HG03442 (cell line): ENCODE results near the gene RNASE2.
"Not testable (repeated sequence)": the region's sequence is repeated elsewhere in the genome, so short reads cannot be mapped to it uniquely, and the experiment has no call there.

Experiments
- ATAC-seq: cut with Tn5 transposase; IDR thresholded peaks from one replicate; pipeline ENCODE4 v1.9.1; 2021; ENCODE audit warnings: mild to moderate bottlenecking, moderate library complexity; ENCODE audit not compliant: unreplicated experiment

Gene RNASE2

DNA sequence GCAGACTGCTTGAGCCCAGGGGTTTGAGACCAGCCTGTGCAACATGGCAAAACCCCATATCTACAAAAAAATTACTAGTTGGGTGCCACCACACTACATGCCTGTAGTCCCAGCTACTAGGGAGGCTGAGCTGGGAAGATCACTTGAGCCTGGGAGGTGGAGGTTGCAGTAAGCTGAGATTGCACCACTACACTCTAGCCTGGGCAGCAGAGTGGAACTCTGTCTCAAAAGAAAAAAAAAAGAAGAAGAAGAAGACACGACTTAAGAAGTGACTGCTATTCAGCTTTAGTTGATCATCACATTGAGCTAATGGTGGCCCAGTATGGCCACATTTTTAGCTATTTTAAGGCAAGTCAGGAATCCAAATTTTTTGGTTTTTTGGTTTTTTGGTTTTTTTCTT, 25.6 kb downstream of the RNASE2 start:
- ATAC-seq = no peak

DNA sequence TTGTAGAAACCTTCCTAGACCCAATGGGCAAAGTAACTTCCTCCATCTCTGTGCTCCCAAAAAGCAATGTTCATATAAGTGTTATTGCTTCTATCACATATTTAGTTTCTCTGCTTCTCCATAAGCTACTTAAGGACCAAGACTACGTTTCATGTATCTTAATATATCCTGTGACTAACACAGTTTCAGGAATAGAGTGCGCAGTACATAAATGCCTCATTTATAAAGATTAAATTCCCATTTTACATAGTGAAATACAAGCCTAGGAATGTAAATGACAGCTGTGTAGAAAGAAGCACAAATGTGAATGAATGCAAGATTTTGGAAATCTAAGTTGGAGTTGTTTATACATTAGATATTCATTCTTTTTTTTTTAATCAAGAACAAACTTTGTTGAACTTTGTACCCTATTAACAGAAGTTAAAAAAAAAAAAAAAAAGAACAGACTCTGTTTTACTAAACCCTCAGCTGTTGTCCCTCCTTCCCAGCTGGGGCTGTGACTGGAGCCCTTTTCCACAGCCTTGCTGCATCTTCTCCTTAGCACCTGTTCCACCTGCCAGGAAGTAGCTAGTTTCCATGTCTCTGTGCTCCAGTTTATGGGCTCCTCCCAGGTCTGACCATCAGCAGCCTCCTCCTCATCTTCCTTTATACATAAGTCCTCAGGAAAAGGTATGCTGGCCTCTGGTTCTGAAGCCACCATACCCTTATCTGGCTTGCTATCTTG, 27.5 kb downstream of the RNASE2 start:
- no peak for ATAC-seq

DNA sequence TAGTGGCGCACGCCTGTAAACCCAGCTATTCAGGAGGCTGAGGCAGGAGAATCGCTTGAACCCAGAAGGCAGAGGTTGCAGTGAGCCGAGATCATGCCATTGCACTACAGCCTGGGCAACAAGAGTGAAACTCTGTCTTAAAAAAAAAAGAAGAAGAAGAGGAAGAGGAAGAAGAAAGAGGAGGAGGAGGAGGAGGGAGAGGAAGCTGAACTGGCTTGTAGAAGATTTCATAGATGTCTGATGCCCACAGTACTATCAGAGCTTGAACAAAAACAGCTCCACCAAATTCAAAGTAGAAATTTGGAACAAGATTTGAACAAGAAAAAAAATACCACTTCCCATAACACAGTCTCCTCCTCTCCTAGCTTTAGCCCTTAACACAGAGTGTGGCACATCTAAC, 30.4 kb downstream of the RNASE2 start:
- not testable (repeated sequence) for ATAC-seq

DNA sequence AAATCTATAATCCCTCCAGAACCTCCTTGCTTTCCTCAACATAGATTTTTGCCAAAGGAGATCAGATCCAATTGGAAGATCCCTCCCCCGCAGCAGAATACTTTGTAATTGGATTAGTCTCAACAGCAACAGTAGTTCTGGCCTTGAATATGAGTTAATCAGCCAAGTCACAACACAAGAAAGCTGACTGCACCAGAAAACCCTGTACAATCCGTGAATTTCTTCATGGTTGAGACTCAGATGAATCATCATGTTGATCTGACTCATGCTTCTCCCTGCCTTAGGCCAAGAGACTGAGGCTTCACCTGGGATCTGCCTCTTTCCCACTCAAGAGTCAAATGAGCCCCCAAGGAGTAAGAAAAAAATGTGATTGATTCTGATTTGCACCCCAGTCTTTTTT, 31.5 kb downstream of the RNASE2 start:
- no peak for ATAC-seq

DNA sequence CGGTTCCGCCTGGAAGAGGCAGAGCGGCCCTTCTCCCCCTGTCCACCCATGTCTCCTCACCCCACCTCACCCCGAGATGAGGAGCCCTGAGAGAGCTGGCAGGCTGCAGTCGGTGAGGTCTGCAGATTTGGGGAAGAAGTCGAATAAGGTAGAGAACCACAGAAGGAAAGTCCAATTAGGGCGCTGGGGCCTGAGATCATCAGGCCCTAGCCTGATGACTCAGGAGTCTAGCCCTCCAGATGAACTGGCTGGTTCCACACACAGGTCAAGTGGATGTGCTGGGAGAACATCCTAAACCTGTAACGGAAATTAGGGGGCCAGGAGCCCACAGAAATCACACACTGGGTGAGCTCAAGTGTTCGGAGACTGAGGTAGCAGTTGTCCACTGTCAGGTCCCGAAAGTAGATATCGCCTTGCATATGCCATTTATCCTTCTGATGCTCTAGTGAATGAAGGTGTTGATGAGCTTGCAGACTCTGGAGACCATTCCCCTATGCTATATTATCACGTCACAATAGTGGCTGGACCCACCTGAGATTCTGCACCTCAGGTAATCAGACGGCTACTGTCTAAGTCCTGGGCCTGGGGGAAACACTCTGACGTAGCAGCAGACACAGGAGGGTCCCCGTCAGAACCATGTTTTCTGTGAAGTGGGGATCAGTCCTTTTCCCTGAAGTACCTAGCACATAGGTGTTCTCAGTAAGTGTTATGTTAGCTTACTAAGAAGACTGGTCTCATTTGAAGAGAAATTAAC, 33.6 kb downstream of the RNASE2 start:
- no peak for ATAC-seq

DNA sequence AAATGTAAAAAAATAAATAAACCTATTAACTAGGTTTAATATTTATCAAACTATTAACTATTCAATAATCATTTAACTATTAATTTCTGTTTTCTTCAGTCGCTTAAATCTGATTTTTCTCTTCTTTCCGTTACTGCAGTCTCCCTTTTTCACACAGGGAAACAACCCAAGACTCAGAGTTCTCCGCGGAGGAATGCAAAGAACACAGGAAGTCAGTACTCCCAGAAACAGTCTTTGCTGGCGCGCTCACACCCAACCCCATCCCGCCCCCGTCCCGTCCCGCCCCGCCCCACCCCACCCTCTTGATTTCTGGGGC, 34.1 kb downstream of the RNASE2 start:
- no peak for ATAC-seq

DNA sequence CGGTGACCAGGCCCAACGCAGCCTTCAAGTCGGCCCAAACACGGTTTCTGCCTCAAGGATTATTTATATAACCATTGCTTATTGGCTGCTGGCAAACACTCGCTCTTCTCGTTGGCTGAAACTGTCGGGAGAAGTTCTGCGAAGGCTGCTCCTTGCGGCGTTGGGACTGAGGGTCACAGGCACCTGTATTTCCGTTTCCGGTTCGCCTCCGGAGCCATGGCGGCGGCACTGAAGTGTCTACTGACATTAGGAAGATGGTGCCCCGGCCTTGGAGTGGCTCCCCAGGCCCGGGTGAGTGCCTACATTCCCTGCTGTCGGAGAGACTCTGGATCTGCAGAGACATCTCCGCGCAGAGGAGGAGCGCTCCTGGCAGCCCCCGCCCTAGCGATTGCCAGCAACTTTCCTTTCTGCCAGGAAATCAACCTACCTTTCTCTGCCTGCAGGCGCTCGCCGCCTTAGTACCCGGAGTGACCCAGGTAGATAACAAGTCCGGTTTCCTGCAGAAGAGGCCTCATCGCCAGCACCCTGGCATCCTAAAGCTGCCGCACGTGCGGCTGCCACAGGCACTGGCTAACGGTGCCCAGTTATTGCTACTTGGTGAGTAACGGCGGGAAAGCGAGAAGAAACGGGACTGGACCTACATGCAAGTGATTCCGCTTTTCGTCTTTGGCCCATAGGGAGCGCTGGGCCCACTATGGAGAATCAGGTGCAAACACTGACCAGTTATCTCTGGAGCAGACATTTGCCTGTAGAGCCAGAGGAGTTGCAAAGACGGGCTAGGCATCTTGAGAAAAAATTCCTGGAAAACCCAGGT, 34.7 kb downstream of the RNASE2 start, which contains the start of gene METTL17:
METTL17 (plus strand) TSS at position 194 of the 814 bp plus-strand sequence; CDS start at position 217, 23 bp downstream.
- ATAC-seq = peak; percentile 97

DNA sequence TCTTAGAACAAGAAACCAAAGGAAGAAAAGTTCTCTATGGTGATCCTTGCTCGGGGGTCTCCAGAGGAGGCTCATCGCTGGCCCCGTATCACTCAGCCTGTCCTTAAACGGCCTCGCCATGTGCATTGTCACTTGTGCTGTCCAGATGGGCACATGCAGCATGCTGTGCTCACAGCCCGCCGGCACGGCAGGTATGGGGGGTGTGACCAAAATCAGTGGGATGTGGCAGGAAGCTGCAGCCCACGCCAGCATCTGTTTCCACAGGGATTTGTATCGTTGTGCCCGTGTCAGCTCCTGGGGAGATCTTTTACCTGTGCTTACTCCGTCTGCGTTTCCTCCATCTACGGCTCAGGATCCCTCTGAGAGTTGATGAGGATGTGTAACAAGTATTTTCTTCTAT, 41.2 kb downstream of the RNASE2 start:
- no peak for ATAC-seq

DNA sequence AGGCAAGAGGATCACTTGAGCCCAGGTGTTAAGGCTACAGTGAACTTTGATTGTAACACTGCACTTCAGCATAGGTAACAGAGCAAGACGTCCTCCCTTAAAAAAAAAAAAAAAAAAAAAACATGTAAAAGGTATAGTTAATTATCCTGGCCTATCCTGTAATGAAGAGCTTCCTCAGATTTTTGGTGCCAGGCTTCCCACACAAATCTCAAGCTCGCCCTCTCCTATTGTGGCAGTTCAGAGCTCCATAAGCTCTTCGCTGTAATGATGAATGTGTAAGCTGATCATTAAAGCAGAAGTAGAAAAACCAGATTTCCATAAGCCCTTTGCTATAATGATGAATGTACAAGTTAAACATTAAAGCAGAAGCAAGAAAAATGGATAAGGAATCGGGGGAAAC, 41.8 kb downstream of the RNASE2 start:
- no peak for ATAC-seq

DNA sequence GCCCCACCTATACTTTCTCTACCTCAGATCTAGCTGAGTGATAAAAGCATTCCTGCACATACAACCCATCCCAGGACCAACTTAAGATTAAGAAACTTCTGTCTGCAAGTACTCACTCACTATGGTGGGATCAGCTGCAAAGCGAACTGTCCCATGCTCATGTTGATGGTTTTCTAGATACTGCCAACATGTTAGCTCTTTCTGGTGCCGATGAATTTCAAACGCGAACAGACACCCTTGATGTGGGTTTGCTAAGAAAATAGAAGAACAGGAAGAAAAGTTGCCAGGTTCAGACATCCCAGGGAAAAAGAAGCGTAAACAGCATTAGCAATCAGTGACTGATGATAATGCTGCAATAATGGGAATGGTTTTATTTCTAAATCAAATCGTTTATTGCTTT, 42.3 kb downstream of the RNASE2 start:
- no peak for ATAC-seq

DNA sequence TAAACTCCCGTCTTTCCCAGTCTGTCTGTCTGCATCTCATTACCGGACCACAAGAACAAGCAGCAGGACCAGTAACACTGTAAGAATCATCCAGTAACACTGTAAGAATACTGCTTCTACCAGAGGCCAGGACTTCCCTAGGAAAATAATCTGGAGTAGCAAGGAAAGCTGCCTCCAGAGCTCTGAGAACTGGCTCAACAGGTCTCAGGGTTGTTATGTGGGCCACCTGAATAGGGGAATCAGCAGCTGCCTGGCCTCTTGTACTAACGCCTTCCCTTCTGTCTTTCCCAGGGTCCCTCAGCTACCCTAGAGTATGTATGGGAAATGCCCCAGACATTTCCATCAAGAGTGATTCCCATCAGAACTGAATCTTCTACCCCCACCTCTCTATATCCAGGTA, 42.9 kb downstream of the RNASE2 start:
- no peak for ATAC-seq

DNA sequence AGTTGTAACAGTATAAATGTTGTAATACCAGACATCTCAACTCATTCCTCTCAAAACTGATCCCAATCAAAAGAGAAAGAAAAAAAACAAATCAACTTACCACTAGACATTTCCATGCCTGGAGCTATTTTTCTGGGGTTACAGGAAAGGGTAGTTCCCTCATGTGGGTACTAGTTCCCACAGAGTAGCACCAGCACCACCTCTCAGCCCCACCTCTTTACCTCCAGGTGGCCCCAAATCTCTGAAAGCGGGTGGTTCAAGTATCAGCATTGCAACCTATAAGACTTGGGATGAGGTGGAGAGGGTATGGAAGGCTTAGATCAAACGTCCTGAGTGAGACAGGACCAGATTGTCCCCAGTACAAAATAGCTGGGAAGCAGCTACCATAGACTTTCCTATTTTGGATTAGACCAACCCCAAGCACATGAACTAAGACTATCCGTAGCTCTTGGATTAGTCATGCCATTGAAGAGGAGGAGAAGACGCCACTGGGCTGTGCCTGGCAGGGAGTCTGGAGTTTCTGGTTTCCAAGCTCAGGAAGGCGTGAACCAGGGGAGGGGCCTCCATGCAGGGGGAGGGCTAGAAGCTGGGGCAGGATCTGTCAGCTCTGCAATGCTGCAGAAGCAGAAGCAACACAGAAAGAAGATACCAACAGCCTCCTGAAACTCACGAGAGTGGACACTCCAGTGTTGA, 43.5 kb downstream of the RNASE2 start, which contains the start of gene SLC39A2:
SLC39A2 (plus strand) TSS at position 620 of the 693 bp plus-strand sequence. CDS start 154 bp downstream, outside the sequence.
- no peak for ATAC-seq

DNA sequence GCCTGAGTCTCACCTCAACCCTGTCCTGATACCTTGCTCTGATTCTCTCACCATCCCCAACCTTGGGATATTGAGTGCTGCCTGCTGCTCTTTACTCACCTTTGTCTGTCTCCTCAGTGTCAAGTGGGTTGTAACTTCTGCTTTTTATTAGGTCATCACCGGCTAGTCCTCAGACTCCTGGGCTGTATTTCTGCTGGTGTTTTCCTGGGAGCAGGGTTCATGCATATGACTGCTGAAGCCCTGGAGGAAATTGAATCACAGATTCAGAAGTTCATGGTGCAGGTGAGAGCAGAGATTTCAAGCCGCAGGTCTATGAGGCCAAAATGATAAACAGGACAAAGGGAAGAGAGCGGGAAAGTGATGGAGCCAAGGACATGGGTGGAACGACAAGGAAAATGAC, 44.3 kb downstream of the RNASE2 start:
- no peak for ATAC-seq

DNA sequence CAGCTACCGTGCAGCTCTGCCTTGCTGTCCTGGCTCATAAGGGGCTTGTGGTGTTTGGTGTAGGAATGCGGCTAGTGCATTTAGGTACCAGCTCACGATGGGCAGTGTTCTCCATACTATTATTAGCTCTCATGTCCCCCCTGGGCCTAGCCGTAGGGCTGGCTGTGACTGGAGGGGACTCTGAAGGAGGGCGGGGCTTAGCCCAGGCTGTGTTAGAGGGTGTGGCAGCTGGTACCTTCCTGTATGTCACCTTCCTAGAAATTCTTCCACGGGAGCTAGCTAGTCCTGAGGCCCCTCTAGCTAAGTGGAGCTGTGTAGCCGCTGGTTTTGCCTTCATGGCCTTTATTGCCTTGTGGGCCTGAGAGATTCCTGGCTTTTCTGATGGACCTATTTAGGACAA, 45.9 kb downstream of the RNASE2 start:
- no peak for ATAC-seq

DNA sequence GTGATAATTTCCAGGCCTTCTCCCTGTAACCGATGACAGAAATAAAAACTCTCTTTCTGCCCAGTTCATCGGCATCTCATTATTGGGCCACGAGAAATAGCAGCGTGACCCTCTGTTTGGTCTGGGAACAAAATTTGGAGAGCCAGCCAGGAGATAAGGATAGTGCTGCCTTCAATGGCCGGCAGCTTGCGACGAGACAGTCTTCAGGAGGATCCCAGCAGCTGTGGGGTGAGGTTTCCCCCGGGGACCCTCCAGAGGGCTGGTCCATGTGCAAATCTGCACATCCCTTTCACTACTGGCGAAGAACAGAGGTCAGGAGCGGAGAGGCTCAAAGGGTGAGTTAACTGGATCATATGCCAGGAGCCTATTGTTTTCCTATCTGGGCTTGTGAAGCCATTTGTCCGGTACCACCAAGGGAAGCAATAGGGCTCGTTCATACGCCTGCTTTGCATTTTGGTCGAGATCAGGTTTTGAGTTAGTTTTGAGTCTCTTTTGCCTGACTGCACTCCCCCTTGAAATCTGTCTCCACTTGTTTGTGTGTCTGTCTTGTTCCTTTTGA, 48.6 kb downstream of the RNASE2 start:
- no peak for ATAC-seq
